Activated CD8-positive, alpha-beta memory T cell treated with anti-CD3 and anti-CD28 coated beads, Interleukin-2, amount 10 ng/mL, durations not matched to agents 7 days and 5 days (primary cell): ENCODE measurements around the gene DNAJB6. TPM values are rescaled to one million over a fixed set of nuclear protein-coding genes. Genes with fewer than 3 reads are reported as not detected.

Experiments used
- ATAC-seq: fragments of 150-1000 bp; cut with Tn5 transposase; one replicate; pipeline ENCODE4 v1.10.0; 2021; ENCODE audit warnings: moderate library complexity
- CTCF ChIA-PET: fragments of 350-600 bp; sonication (Branson Sonifier 250); formaldehyde crosslinking; loops from one replicate; lab custom pipeline; 2021; ENCODE audit warnings: antibody characterized with exemption; lab: Charles Lee
- DNase-seq: peaks from one replicate; pipeline ENCODE4 v3.0.0-alpha.2; 2020
- H3K27ac Mint-ChIP-seq: one replicate; pipeline ENCODE4 v1.8.0; 2021; ENCODE audit warnings: mild to moderate bottlenecking, mixed read lengths
- H3K27me3 Mint-ChIP-seq: one replicate; pipeline ENCODE4 v1.8.0; 2021; ENCODE audit warnings: mixed read lengths
- H3K36me3 Mint-ChIP-seq: one replicate; pipeline ENCODE4 v1.8.0; 2021; ENCODE audit warnings: mild to moderate bottlenecking, mixed read lengths
- H3K4me1 Mint-ChIP-seq: one replicate; pipeline ENCODE4 v1.8.0; 2021; ENCODE audit warnings: mixed read lengths
- H3K4me3 Mint-ChIP-seq: one replicate; pipeline ENCODE4 v1.8.0; 2021; ENCODE audit warnings: mild to moderate bottlenecking, moderate library complexity, mixed read lengths
- H3K9me3 Mint-ChIP-seq: one replicate; pipeline ENCODE4 v1.8.0; 2022; ENCODE audit warnings: low read depth, mixed read lengths
- total RNA-seq, 2 experiments: library from RNA; stranded (reverse); gene quantifications; one replicate each; pipeline ENCODE4 v1.2.3, GENCODE V29; 2021

Gene DNAJB6
- total RNA-seq, 2 experiments from 2014 or later: 82.0 to 85.6 TPM

GRCh38 chr7:157405914-157406810, 69.4 kb downstream of the DNAJB6 start:
- Mint-ChIP-seq H3K27me3 (no peaks in the 10 kb centered on the region), H3K36me3 (peaks cover 13% of the 10 kb centered on the region), H3K27ac (no peak overlapping the region), H3K4me1 (peaks cover 11% of the 10 kb centered on the region), H3K9me3 (no peaks in the 10 kb centered on the region), H3K4me3 (no peak overlapping the region)
- CTCF ChIA-PET: interaction anchor here (1.0 to 1.2 kb wide), 2 partner anchors 14 to 25 kb away, joined by 3 read pairs; no protein-coding TSS in a partner anchor
- no peak for ATAC-seq
- no peak for DNase-seq

- Mint-ChIP-seq H3K9me3 (no peaks in the 10 kb centered on the region), H3K27ac (no peak overlapping the region), H3K4me1 (peaks cover 18% of the 10 kb centered on the region), H3K4me3 (no peak overlapping the region), H3K27me3 (no peaks in the 10 kb centered on the region), H3K36me3 (peaks cover 11% of the 10 kb centered on the region)
- no peak for DNase-seq
- ATAC-seq: no peak
- CTCF ChIA-PET: interaction anchor here (1.0 to 1.2 kb wide), 2 partner anchors 14 to 26 kb away, joined by 3 read pairs; no protein-coding TSS in a partner anchor
Measured at GRCh38 chr7:157406971-157407370, 70.2 kb downstream of the DNAJB6 start.

- CTCF ChIA-PET: no interaction called here
- H3K27me3 Mint-ChIP-seq: no peaks in the 10 kb centered on the region
- no peak overlapping the region for H3K27ac Mint-ChIP-seq
- no peaks in the 10 kb centered on the region for H3K9me3 Mint-ChIP-seq
- no peak for ATAC-seq
- no peak overlapping the region for H3K4me3 Mint-ChIP-seq
- peaks cover 26% of the 10 kb centered on the region for H3K4me1 Mint-ChIP-seq
- peaks cover 11% of the 10 kb centered on the region for H3K36me3 Mint-ChIP-seq
- no peak for DNase-seq
Measured at GRCh38 chr7:157407512-157408257, 70.9 kb downstream of the DNAJB6 start.

- no peaks in the 10 kb centered on the region for H3K9me3 Mint-ChIP-seq
- H3K4me3 Mint-ChIP-seq: no peak overlapping the region
- no peaks in the 10 kb centered on the region for H3K27me3 Mint-ChIP-seq
- peaks cover 8% of the 10 kb centered on the region for H3K36me3 Mint-ChIP-seq
- ATAC-seq (no peak), DNase-seq (no peak)
- peaks cover 32% of the 10 kb centered on the region for H3K4me1 Mint-ChIP-seq
- H3K27ac Mint-ChIP-seq: no peak overlapping the region
- CTCF ChIA-PET: interaction anchor here (0.9 kb wide), 1 partner anchor 7 kb away, joined by 3 read pairs; no protein-coding TSS in a partner anchor
Measured at GRCh38 chr7:157408258-157409101, 71.7 kb downstream of the DNAJB6 start.

- no peak overlapping the region for H3K27ac Mint-ChIP-seq
- no peaks in the 10 kb centered on the region for H3K9me3 Mint-ChIP-seq
- H3K36me3 Mint-ChIP-seq: peaks cover 8% of the 10 kb centered on the region
- peaks cover 32% of the 10 kb centered on the region for H3K4me1 Mint-ChIP-seq
- CTCF ChIA-PET: interaction anchor here (0.9 kb wide), 1 partner anchor 8 kb away, joined by 3 read pairs; no protein-coding TSS in a partner anchor
- H3K27me3 Mint-ChIP-seq: no peaks in the 10 kb centered on the region
- ATAC-seq: no peak
- DNase-seq: no peak
- H3K4me3 Mint-ChIP-seq: no peak overlapping the region
Measured at GRCh38 chr7:157409149-157409752, 72.4 kb downstream of the DNAJB6 start.

GRCh38 chr7:157409753-157410727, 73.2 kb downstream of the DNAJB6 start:
- Mint-ChIP-seq H3K27me3 (no peaks in the 10 kb centered on the region), H3K4me1 (peaks cover 31% of the 10 kb centered on the region), H3K9me3 (no peaks in the 10 kb centered on the region), H3K4me3 (no peak overlapping the region), H3K36me3 (peaks cover 10% of the 10 kb centered on the region), H3K27ac (peak overlapping the region; percentile 57)
- DNase-seq (no peak), ATAC-seq (no peak)
- CTCF ChIA-PET: interaction anchor here (0.9 kb wide), 1 partner anchor 9 kb away, joined by 3 read pairs; no protein-coding TSS in a partner anchor

- Mint-ChIP-seq H3K27ac (peak overlapping the region; percentile 86), H3K36me3 (peaks cover 13% of the 10 kb centered on the region), H3K4me3 (peak overlapping the region; percentile 15), H3K9me3 (no peaks in the 10 kb centered on the region), H3K27me3 (no peaks in the 10 kb centered on the region), H3K4me1 (peaks cover 31% of the 10 kb centered on the region)
- no peak for DNase-seq
- CTCF ChIA-PET: no interaction called here
- ATAC-seq: no peak
Measured at GRCh38 chr7:157410831-157411556, 74.2 kb downstream of the DNAJB6 start.

- peaks cover 13% of the 10 kb centered on the region for H3K36me3 Mint-ChIP-seq
- H3K9me3 Mint-ChIP-seq: no peaks in the 10 kb centered on the region
- ATAC-seq (peak; percentile 82), DNase-seq (peak; percentile 84)
- H3K4me3 Mint-ChIP-seq: peak overlapping the region; percentile 37
- no peaks in the 10 kb centered on the region for H3K27me3 Mint-ChIP-seq
- H3K27ac Mint-ChIP-seq: peak overlapping the region; percentile 86
- H3K4me1 Mint-ChIP-seq: peaks cover 31% of the 10 kb centered on the region
- CTCF ChIA-PET: no interaction called here
Measured at GRCh38 chr7:157411580-157411979, 74.8 kb downstream of the DNAJB6 start.

- H3K4me3 Mint-ChIP-seq: peak overlapping the region; percentile 37
- H3K36me3 Mint-ChIP-seq: peaks cover 13% of the 10 kb centered on the region
- ATAC-seq (peak; percentile 90), DNase-seq (peak; percentile 89)
- H3K27me3 Mint-ChIP-seq: no peaks in the 10 kb centered on the region
- H3K9me3 Mint-ChIP-seq: no peaks in the 10 kb centered on the region
- H3K4me1 Mint-ChIP-seq: peaks cover 31% of the 10 kb centered on the region
- H3K27ac Mint-ChIP-seq: peak overlapping the region; percentile 86
- CTCF ChIA-PET: interaction anchor here (1.0 kb wide), 1 partner anchor 19 kb away, joined by 3 read pairs; no protein-coding TSS in a partner anchor
Measured at GRCh38 chr7:157412021-157412443, 75.2 kb downstream of the DNAJB6 start.

GRCh38 chr7:157412491-157413180, 75.8 kb downstream of the DNAJB6 start:
- Mint-ChIP-seq H3K36me3 (peaks cover 13% of the 10 kb centered on the region), H3K27ac (peak overlapping the region; percentile 86), H3K9me3 (no peaks in the 10 kb centered on the region), H3K4me1 (peaks cover 31% of the 10 kb centered on the region), H3K27me3 (no peaks in the 10 kb centered on the region), H3K4me3 (peak overlapping the region; percentile 37)
- CTCF ChIA-PET: interaction anchor here (1.0 kb wide), 1 partner anchor 18 kb away, joined by 3 read pairs; no protein-coding TSS in a partner anchor
- ATAC-seq (no peak), DNase-seq (no peak)
